GM12878 (cell line): ENCODE data around the gene ARRDC5. TPM values are rescaled to one million over a fixed set of nuclear protein-coding genes. Genes with fewer than 3 reads are reported as not detected.

Experiments
- ATAC-seq: fragments of 200-7000 bp; cut with Tn5 transposase; 3 replicates; pipeline ENCODE4 v1.9.1; 2020; ENCODE audit warnings: mild to moderate bottlenecking, moderate library complexity
- BruUV-seq: library from RNA; stranded (reverse); fragments of 400-500 nt; replicated peaks from 2 replicates; lab custom pipeline; 2021; lab: Mats Ljungman, UMichigan
- CTCF ChIA-PET: fragments of 300-600 bp; sonication (Branson Sonifier 250); formaldehyde crosslinking; extraction: SDS; loops from one replicate; lab custom pipeline; 2021; ENCODE audit warnings: inconsistent platforms; lab: Yijun Ruan, JAX
- POLR2A ChIA-PET: fragments of 350-600 bp; formaldehyde crosslinking; extraction: SDS; loops from one replicate; lab custom pipeline; 2021; ENCODE audit warnings: inconsistent platforms; lab: Charles Lee
- RAD21 ChIA-PET: fragments of 300-600 bp; sonication (Branson Sonifier 250); formaldehyde crosslinking; loops from one replicate; lab custom pipeline; 2023; ENCODE audit warnings: antibody characterized with exemption; ENCODE audit not compliant: unreplicated experiment; lab: Charles Lee
- SMC1A ChIA-PET: fragments of 300-600 bp; sonication (Branson Sonifier 250); formaldehyde crosslinking; loops from one replicate; lab custom pipeline; 2023; ENCODE audit not compliant: unreplicated experiment, uncharacterized antibody; lab: Charles Lee
- DNase-seq: peaks from one replicate; pipeline ENCODE4 v3.0.0-alpha.2; 2011; ENCODE audit warnings: low read depth, low spot score
- FAIRE-seq: peaks from 3 replicates; lab custom pipeline; 2011; peaks lifted over from hg19 to GRCh38; lab: Jason Lieb, UNC
- H2AFZ ChIP-seq: 2 replicates; pipeline ENCODE4 v1.6.0; 2011; ENCODE audit warnings: low read depth, low read length, control low read depth; ENCODE audit not compliant: control insufficient read depth
- H3K27ac ChIP-seq: 2 replicates; pipeline ENCODE4 v1.5.1; 2011; ENCODE audit warnings: control low read depth; ENCODE audit not compliant: control insufficient read depth, insufficient read depth
- H3K27me3 ChIP-seq, 2 experiments: replicated peaks in 1 of 2; 2 replicates each; pipeline versions ENCODE4 v1.6.0 to v1.6.1; 2011; ENCODE audit warnings: low read length in 1 of 2; ENCODE audit not compliant: control insufficient read depth in 2 of 2, insufficient read depth in 2 of 2
- H3K36me3 ChIP-seq, 2 experiments: 2 replicates each; pipeline ENCODE4 v1.5.1; 2011; ENCODE audit warnings: low read length in 1 of 2; ENCODE audit not compliant: control insufficient read depth in 2 of 2, insufficient read depth in 2 of 2
- H3K4me1 ChIP-seq: 2 replicates; pipeline ENCODE4 v1.6.1; 2011; ENCODE audit warnings: mild to moderate bottlenecking, low read length, moderate library complexity, mixed read lengths; ENCODE audit not compliant: control insufficient read depth, insufficient read depth
- H3K4me2 ChIP-seq: 2 replicates; pipeline ENCODE4 v1.6.0; 2011; ENCODE audit warnings: control low read depth; ENCODE audit not compliant: control insufficient read depth, insufficient read depth
- H3K4me3 ChIP-seq: fragments of 200-600 bp; sonication (generic); 2 replicates; pipeline ENCODE4 v1.5.1; 2016
- H3K79me2 ChIP-seq: 2 replicates; pipeline ENCODE4 v1.6.0; 2011; ENCODE audit warnings: low read length; ENCODE audit not compliant: control insufficient read depth, insufficient read depth
- H3K9ac ChIP-seq: 2 replicates; pipeline ENCODE4 v1.8.0; 2011; ENCODE audit warnings: low read length, control low read depth, mixed read lengths; ENCODE audit not compliant: control insufficient read depth, insufficient read depth
- H3K9me3 ChIP-seq: replicated peaks from 3 replicates; pipeline ENCODE4 v1.5.1; 2011; ENCODE audit warnings: mild to moderate bottlenecking, low read length; ENCODE audit not compliant: control insufficient read depth, insufficient read depth
- H4K20me1 ChIP-seq: 2 replicates; pipeline ENCODE4 v1.6.0; 2011; ENCODE audit not compliant: control insufficient read depth, insufficient read depth
- BCL3 ChIP-seq: IDR thresholded peaks from 2 replicates; pipeline ENCODE4 v1.6.1; 2011; ENCODE audit warnings: borderline replicate concordance, low read depth, mild to moderate bottlenecking, moderate library complexity, low read length; ENCODE audit not compliant: insufficient read depth, poor library complexity, severe bottlenecking
- E2F4 ChIP-seq: IDR thresholded peaks from 2 replicates; pipeline ENCODE4 v1.6.1; 2012; ENCODE audit warnings: low read depth, low read length, improper control_type of control experiment
- NFYB ChIP-seq: IDR thresholded peaks from 2 replicates; pipeline ENCODE4 v1.6.1; 2011; ENCODE audit warnings: low read depth, mild to moderate bottlenecking, low read length, improper control_type of control experiment, moderate library complexity; ENCODE audit not compliant: insufficient read depth
- PAX5 ChIP-seq: IDR thresholded peaks from 2 replicates; pipeline ENCODE4 v1.6.1; 2011; ENCODE audit warnings: low read depth, low read length, borderline replicate concordance
- POLR2AphosphoS2 ChIP-seq: IDR thresholded peaks from 2 replicates; pipeline ENCODE4 v1.6.1; 2011; ENCODE audit warnings: low read depth, mild to moderate bottlenecking, low read length, improper control_type of control experiment, moderate library complexity
- YBX1 ChIP-seq: fragments of 450-650 bp; IDR thresholded peaks from 2 replicates; pipeline ENCODE4 v1.6.1; 2016; ENCODE audit warnings: antibody characterized with exemption
- ZNF592 ChIP-seq: fragments of 450-650 bp; IDR thresholded peaks from 2 replicates; pipeline ENCODE4 v1.6.1; 2017; ENCODE audit warnings: mild to moderate bottlenecking, moderate library complexity
- WGBS: methylation state at CpG from one replicate; pipeline ENCODE4 v1.1.6; 2016; ENCODE audit warnings: low lambda C conversion rate; ENCODE audit not compliant: insufficient replicate concordance, insufficient coverage; ENCODE audit errors: missing lambda C conversion rate; 5-methylcytosine and 5-hydroxymethylcytosine counted together
- in situ Hi-C: fragments of 300-500 bp; cut with MboI; formaldehyde crosslinking; loops from 9 replicates; pipeline ENCODE4 v1.14.3; 2018; ENCODE audit warnings: mixed read lengths
- intact Hi-C: fragments of 100-400 bp; cut with micrococcal nuclease; formaldehyde crosslinking; loops from one replicate; pipeline ENCODE4 v1.14.2; 2022; ENCODE audit not compliant: unreplicated experiment
- polyA plus RNA-seq, 11 experiments: library from polyadenylated mRNA; depleted of rRNA in 4 of 11; unstranded in 6 of 11; stranded (reverse) in 5 of 11; fragments of >200 nt; fragmentation: Nextera tagmentation in 4 of 11; fragmentation: Illumina TruSeq in 1 of 11; extraction: Ambion mirVana in 4 of 11; extraction: Trizol in 1 of 11; gene quantifications; 1 replicate in 1 of 11; 2 replicates in 10 of 11; pipeline versions ENCODE4 v1.2.1 to v1.2.3, GENCODE V29; 2011 to 2016; ENCODE audit warnings: inconsistent platforms in 2 of 11, missing spikeins in 2 of 11, low read depth in 1 of 11
- total RNA-seq, 4 experiments: library from RNA; depleted of rRNA in 3 of 4; stranded (reverse); fragments of >200 nt in 3 of 4; fragmentation: Illumina TruSeq in 1 of 4; extraction: Trizol in 1 of 4; gene quantifications; 2 replicates each; pipeline versions ENCODE4 v1.2.1 to v1.2.3, GENCODE V29; 2013 to 2021

The ARRDC5 gene
- total and polyA plus RNA-seq, 10 of the 15 experiments (the other 5 are each of a cell fraction or from before 2014, with no cell fraction given) = 0.03 to 0.38 (median 0.12) TPM; not detected in 2

GRCh38 chr19:4871711-4872110, 31.0 kb downstream of the ARRDC5 start:
- Histone ChIP-seq H3K9me3 (no peaks in the 10 kb centered on the region), H3K4me1 (no peaks in the 10 kb centered on the region), H3K4me3 (no peak overlapping the region), H3K79me2 (peaks cover 6% of the 10 kb centered on the region), H3K36me3 (no peaks in the 10 kb centered on the region), H3K27me3 (no peaks in the 10 kb centered on the region), H3K9ac (no peak overlapping the region), H2AFZ (no peak overlapping the region), H3K4me2 (no peak overlapping the region)
- WGBS = 46% methylated on average over 6 of the region's 6 CpGs
- BruUV-seq = no TSS peak
- ATAC-seq = no peak
- intact Hi-C loops = loop anchor here (1.0 kb wide), 2 partner anchors 40 to 160 kb away; no protein-coding TSS in a partner anchor
- ChIA-PET CTCF (interaction anchor here (0.7 to 11.0 kb wide), 9 partner anchors 21 to 406 kb away, joined by 3 to 171 read pairs (median 5); no protein-coding TSS in a partner anchor), POLR2A (interaction anchor here (0.9 to 1.8 kb wide), 2 partner anchors 40 to 43 kb away, joined by 3 to 13 read pairs; no protein-coding TSS in a partner anchor), SMC1A (interaction anchor here (0.9 to 5.6 kb wide), 6 partner anchors 27 to 160 kb away, joined by 3 to 49 read pairs (median 4); no protein-coding TSS in a partner anchor)
- in situ Hi-C loops = loop anchor here (5.0 kb wide), 2 partner anchors 41 to 161 kb away; no protein-coding TSS in a partner anchor
- DNase-seq = no peak
- no peak for FAIRE-seq
- TF ChIP-seq NFYB (no peak), E2F4 (no peak), PAX5 (no peak), YBX1 (no peak), ZNF592 (no peak), POLR2AphosphoS2 (no peak), BCL3 (no peak)
- TF ChIP-seq, all 136 proteins: peak for 0
- RAD21 ChIA-PET = interaction anchor here (0.7 to 8.5 kb wide), 7 partner anchors 41 to 160 kb away, joined by 3 to 79 read pairs (median 6); partner anchors contain the start of gene KDM4B
- H3K27ac ChIP-seq = no peak overlapping the region
- no peaks in the 10 kb centered on the region for H4K20me1 ChIP-seq
